GM21515 (cell line): ENCODE results near the gene RANBP3.

Source experiments
- ATAC-seq: cut with Tn5 transposase; IDR thresholded peaks from one replicate; pipeline ENCODE4 v1.9.1; 2021; ENCODE audit not compliant: unreplicated experiment

The RANBP3 gene

DNA sequence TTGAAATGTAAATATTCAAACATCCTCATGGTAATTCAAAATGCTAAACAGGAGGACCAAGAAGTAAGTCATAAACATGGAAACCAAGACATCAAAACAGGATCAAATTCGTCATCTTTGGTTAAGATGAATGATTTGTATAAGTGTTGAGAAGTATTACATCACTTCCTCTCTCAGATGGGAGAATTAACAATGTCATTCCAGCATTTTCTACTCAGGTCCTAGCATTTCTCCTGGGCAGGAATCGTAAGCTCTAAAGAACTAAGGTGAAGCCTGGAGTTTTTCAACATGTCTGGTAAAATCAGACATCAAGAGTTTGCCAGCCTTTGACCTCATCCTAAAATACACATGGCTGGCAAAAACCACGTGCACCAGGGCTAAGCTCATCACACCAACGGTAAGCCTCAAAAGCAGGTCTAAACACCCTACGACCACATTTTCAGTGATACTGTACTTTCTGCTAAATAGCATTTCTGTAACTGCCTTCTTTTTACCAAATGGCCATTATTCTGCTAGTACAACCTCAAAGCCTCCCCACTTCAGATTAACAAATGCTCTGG lies 24.8 kb downstream of the RANBP3 start:
- ATAC-seq: no peak

DNA sequence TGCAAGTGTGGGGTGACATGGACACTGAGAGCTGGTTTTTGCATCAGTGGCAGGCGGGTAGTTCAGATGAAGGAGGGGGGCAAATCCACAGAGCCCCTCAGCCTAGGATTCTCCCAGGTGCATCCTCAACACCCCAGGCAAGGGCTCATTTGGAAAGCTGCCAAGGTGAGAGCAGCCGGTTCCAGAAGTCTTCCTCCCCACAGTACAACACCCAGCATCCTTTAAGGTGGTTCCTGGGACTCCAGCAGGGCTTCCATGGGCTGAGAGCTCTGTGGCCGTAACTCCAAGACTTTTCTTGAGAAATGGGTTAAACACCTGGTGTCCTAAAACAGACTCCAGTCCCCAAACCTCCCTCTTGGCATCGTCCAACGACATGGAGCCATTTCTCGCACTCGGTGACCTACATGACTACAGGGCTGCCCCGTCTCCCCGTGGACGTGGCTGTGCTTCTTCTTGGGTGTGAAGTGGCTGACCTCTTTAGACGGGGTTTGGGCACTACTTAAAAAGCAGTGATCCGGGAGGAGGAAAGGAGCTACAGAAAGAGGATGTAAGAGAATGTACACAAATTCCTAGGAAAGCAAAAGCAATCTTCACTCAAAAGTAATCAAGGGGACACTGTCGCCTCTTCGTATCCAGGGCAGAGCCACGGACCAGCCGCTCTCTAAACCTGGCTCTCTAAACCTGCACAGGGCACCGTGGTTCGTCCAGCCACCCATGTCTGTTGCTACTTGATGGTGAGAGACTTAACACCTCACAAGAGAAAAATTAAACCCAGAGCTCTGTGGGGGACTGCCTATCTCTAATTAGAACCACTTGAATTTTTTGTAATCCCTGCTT lies 25.5 kb downstream of the RANBP3 start:
- ATAC-seq: no peak

DNA sequence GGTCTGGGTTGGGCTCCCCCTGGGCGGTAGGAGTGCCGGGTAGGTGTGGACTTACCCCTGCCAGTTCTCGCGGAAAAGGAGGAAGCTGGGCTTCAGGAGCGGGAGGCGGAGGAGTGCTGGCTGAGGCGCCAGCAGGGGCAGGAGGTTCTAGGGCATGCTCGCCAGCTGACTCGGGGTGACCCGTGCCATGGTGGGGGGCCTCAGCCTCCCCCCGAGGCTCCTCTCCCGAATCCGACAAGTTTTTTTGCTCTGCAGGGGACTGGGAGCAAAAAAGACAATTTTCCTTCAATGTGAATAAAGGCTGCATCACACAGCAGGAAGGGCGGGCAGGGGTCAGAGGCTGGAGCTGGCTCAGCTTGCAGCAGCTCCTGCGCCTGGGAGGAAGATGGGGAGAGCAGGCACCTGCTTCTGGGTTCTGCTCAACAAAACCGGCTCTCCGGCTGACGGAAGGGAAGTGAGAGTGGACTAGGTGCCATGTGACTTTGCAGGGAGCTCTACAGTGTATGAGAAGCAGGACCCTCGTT lies 26.5 kb downstream of the RANBP3 start:
- no peak for ATAC-seq

DNA sequence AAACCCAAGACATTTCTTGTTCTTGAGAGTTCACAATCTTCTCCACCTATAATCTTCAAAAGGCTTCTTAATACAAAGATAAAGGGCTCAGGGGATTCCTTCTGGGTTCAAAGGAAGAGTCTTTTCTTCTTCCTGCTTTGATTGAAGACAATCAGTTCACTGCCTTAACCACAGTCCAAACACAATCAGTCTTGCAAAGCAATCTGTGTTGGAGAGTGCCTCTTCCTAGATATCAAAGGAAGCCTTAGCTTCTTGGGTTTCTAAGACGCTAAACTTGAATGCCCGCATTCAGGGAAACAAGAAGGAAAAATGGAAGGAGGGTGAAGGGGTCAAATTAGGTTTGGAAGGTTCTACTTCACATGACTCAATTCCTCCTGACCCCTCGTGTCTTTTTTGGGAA lies 27.2 kb downstream of the RANBP3 start:
- no peak for ATAC-seq

DNA sequence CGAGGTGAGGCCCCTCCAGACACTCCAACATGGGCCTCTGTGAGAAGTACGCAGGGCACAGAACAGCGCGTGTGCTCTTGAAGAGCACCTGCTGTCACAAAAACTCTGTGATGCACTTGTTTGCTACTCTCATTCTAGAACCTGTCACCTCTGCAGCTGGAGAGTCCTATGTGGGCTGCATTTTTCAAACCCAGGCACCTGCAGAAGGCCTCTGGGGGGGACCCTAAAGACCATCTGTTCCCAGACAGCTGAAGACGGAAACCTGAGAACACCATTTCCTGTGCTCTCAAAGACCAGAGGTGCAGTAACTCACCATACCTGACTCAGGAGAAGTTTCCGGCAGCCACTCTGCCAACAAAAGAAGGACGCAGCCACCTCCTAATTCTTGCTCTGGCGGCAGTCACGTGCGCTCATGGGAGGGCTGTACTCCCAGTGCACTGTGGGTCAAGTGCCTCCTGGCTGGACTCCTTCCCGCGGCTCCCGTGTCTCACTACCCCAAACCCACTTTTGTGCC lies 28.1 kb downstream of the RANBP3 start:
- ATAC-seq: no peak

DNA sequence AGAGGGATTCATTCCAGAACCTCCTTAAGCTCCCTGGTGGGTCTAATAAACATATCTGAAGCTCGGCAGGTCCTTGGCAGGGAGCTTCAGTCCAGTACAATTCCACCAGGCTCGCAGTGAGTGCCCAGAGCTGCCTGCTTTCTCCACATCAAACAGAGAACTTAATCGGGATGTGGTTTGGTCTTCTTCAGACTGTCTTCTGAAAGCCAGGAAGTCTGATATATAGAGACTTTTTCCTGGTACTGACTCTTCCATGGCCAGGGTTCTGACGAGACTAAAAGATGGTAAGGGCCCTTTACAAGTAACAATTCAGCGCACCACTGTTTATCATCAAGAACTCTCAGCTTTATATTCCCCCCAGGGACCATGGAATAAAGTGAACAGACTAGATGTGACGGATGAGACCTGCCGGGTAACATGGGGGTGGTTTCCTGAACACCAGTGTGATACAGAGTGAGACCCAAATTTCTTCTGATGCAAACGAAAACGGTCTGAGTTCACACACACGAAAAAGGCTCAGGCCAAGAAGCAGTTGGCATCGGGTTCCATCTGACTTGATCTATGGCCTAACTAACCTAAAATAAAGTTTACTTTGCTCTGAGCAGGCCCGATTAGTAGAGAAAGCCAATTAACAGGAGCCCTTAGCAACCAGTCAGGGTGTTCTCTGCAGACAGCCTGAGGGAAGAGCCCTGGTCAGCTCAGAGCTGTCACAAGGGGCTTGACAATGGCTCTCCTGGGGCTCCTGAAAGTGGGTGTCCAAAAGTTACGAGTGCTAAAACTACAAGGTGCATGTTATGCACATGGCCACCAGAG lies 29.0 kb downstream of the RANBP3 start:
- no peak for ATAC-seq

DNA sequence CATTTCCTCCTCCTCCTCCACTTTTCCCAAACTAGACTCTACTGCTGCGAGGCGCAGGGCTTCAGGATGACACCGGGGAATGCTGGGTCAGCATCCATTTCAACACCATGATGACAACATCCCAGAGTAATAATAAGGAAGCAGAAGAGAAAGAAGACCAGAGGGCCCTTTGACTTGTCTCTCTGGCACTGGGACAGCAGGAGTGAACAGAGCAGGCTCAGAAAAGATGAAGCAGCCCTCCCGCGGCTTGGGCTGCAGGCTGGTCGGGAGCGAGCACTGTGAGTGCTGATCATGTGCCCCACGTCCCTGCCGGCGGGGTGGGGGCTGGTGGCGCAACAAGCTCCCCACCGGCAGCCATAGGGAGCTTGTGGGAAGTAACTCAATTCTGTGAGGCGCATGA lies 30.5 kb downstream of the RANBP3 start:
- ATAC-seq: no peak

DNA sequence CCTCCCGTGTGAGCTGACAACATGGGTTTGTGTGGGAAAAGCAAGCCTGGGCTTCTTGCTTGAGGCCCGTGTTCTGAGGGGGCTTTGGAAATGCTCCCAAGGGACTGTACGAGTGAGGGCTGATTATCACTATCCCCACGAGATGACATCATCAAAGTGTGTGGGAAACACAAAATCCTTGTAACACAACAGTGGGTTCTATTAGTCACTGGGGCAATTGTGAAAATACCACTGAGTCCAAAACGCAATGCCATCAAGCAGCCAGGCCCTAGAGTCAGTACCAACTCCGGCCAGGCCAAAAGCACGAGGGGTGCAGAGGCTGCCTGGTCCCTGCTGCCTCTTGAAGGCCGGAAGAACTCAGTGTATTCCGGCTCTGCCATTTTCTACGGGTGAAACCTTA lies 34.3 kb downstream of the RANBP3 start:
- no peak for ATAC-seq

DNA sequence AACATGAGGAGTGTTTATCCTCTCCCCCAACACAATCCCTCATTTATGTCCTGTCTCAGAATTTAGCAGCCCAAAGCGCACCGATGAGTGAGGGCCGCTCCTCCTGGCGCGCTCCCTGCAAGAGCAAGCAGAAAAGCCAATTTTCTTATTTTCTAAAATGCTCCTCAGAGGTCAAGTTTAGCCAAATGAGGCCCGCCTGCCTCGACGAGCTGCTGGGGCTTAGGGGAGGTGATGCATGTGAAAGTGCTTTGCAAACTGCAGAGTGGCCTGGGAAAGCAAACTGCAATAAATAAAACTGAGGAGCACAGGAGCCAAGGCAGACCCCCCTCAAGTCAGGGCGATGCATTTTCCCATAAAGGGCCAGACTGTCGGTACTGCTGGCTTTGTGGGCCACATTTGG lies 34.9 kb downstream of the RANBP3 start:
- ATAC-seq: no peak

DNA sequence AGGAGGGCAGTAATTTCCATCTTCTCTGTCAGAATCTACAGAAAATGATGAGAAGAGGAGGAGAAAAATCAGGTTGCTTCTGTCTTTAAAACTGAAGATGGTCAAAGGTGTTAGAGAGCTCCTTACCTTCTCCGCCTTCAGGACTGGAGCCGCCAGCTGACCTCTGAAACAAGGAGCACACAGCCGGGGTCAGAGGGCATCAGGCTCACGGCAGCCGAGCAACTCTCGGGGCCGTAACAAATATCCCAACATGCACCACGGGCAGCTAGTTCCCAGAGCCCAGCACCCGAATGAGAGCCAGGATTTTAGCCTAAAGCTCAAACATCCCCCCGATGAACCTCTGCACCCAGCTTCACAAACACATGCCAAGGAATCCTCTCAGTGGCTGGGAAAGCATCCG lies 36.3 kb downstream of the RANBP3 start:
- ATAC-seq: no peak

DNA sequence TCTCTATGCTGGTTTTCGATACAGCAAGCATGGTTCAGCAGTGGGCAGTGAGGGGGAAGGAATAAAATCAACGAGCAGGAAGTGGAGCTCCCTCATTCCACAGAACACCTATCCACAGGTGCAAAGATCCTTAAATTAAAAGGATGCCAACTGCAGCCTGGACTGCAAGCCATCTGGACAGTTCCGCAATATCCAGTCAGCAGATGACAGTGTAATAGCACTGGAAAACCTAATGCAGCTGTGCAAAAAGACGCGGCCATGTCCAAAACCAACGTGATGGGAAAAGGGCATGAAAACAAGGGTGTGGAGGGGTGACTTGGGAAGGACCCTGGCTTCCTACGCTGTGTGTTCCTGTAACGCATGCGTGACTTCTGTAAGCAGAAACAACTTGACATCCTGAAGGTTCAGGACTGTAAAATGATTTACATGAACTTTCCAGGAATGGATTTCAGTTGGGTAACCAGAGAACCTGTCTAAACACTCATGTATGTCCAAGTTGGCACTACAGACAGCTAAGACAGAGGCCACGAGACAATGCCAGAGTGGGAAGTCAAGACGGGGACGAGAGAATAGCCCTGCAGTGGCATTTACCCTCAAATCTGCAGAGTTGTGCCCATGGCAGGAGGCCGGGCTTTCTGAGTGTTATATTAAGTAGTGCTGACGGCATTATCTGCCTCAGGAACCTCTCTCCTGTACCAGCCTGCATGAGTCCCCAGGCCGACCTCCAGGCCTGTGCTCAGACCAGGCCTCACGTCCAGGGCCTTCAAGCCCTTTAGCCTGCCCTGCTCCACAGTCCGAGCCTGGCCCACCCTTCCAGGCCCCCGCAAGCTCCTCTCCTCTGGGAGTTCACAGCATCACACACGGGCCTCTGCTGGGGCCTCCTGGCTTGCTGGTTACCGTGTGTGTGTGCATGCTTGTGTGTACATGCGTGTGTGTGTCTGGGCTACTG lies 37.4 kb downstream of the RANBP3 start:
- no peak for ATAC-seq

DNA sequence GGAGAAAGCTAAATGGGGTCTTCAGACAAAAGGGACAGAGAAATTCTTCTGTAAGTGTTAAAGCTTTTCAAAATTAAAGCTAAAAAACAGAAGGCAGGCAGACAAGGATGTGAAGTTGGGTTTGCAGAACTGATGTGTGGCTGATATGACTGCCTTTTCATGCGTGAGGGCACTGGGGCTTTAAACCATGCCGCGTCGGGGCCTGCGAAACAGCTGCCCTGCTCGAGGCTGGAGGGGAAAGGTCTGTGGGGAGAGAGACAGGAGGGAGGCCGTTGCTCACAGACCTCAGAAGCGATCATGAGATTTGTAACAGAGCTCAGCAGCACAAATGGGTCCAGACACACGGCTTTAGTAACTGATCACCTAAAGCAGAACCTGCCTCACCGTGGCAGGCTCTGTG lies 40.4 kb downstream of the RANBP3 start:
- ATAC-seq: no peak

DNA sequence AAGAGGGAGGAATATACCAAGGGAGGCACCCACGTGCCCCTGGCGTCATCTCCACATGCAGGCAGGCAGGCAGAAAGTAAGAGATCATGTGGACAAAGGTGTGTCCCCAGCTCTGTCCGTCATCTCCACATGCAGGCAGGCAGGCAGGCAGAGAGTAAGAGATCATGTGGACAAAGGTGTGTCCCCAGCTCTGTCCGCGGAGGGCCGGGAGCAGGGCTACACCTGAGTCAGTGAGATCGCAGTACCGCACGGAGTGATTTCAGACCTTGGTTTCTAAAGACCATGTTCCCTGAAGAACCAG lies 41.7 kb downstream of the RANBP3 start:
- no peak for ATAC-seq

DNA sequence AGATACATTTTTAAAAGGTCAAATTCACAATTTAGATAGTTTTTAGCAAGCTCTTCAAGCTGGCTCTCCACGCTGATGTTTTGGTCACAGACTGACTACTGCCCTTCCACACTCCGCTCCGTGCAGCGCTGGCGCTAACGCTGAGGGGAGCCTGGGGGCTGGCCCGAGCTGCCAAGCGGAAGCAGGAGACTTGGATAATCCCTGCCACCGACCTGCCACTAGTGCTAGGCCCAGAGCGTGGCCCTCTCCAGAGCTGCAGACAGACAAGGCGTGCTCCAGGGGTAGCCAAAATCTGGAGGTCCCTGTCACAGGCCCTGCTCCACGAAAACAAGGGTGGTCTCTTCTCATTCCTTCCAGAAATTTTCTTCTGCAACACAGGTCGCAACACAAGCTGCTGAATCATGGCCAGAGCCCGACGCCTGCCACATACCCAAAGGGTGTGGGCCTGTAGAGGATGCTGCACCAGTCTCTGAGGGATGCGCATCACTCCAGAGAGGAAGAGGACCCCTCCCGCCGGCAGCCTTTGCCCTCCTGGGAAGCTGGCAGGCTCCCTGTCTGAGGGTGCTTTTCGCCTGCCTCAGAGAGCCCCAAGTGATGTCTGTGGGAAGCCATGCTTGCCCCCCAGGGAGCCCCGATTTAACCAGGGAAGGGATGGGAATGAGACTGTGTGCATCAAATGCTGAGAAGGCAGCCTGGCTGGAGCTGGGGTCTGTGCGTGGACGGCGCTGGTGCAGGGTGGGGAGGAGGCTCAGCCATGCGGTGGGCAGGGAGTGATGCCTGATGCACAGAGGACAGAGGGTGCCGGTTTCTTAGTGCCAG lies 42.3 kb downstream of the RANBP3 start:
- no peak for ATAC-seq

DNA sequence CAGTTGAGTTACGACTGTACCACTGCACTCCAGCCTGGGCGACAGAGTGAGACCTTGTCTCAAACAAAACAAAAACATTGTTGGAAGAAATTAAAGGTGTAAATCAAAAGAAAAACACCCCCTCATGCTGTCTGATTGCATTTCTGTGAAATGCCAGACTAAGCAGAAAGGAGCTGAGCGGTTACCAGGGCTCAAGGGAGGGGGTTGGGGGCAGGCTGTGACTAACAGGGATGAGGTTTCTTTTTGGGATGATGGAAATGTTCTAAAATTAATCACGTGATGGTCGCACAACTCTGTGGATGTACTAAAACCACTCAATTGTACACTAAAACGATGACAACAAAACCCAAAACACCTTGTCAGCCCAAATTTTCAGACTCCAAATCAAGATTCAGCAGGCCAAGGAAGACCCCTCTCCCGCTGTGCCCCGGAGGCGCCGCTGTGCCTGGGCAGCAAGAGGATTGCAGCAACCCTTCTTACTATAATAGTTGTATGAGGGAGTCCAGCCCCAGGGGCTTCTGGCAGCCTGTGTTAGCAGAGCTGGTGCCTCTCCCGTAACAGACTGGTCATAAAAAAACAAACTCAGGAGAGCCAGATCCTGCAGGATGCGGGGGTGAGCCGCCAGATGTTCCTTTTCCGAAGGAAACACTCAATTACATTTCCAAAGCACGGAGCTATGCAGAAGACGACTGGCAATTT lies 43.0 kb downstream of the RANBP3 start:
- no peak for ATAC-seq

DNA sequence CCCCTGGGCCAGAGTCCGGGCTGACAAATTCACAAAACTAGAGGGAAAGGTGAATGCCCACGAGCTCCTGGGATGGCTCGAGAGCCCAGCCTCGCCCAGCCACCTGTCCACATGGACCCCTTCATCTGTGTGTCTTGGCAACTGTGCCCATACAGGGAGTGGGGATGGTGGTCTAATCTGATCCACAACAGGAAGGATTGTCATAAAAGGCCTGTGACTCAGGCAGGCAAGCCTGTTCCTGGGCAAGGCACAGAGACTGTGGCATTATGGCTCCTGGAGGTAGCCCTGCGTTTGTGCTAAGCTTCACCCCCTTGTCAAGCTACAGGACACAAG lies 43.9 kb downstream of the RANBP3 start:
- no peak for ATAC-seq

DNA sequence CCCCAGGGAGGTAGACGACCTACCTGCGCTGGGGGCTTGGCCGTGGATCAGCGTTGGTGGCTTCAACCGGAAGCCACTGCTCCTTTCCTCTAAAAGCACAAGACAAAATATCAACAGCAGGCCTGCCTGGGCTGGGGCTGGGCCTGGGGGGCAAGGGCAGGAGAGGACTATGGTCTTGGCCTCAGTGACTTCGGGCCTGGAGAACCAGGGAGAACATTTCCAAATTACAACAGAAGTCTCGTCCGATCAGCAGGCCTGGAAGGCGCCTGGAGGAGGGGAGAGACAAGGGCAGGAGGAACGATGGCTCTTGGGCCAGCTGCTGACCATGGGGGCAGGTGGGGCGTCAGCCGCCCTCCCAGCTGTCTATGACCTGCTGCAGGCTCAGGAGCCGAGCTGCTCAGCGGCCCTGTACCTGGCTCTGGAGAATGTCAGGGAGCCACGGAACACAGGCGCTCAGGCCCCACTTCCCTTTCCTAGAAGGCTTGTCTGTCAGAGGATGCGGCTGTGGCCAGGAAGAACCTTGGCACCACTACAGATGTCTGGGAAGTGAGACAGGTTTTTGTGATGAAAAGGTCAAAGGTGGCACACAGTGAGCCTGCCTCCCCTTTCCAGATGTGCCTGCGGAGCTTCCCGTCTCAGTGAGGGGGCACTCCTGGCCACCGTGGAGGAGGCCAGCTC lies 44.4 kb downstream of the RANBP3 start:
- no peak for ATAC-seq

DNA sequence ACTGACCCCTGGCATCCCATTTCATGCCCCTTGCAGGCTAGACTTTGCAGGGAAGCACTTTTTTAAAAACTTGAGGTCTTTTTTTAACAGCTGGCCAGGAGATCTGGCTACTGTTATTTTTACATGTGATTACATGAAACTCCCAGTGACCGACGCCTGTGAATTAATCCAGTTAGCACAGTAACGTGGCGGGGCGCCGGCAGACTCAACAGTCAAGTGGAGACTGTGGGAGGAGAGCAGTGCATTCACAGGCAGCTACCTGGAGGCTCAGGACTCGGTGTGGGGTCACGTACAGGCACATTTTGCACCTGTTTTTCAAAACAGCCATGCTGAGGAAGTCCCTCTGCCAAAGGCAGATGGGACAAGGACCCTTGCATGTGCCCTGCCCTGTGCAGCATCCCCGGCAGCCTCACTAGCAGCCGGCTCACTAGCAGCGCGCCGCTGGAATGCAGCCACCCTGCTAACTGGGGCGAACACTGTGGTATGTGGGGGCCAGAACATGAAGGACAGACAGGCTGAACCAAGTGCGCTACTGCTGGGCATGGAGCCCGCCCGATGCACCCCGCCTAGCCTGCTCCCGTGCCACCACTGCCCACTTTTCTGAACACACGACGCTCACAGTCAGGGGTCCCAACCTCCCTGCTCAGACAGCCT lies 45.2 kb downstream of the RANBP3 start:
- no peak for ATAC-seq
